HEK293 (cell line): ENCODE measurements around the gene NFS1.

Experiments
- GLI2 ChIP-seq: fragments of 450-650 bp; formaldehyde crosslinking; IDR thresholded peaks from 2 replicates; pipeline ENCODE4; 2017; ENCODE audit warnings: missing biosample characterization, missing genetic modification characterization, low read depth, borderline replicate concordance
- HIC1 ChIP-seq: fragments of 450-650 bp; formaldehyde crosslinking; IDR thresholded peaks from 2 replicates; pipeline ENCODE4 v1.5.1; 2016; ENCODE audit warnings: missing biosample characterization, missing genetic modification characterization
- IKZF3 ChIP-seq: fragments of 450-650 bp; IDR thresholded peaks from 2 replicates; pipeline ENCODE4 v1.5.0; 2018; ENCODE audit warnings: missing biosample characterization, mild to moderate bottlenecking, missing genetic modification characterization, moderate library complexity
- PATZ1 ChIP-seq: fragments of 450-650 bp; formaldehyde crosslinking; IDR thresholded peaks from 2 replicates; pipeline ENCODE4 v1.5.1; 2016; ENCODE audit warnings: missing biosample characterization, missing genetic modification characterization
- REST ChIP-seq: fragments of 450-650 bp; formaldehyde crosslinking; IDR thresholded peaks from 2 replicates; pipeline ENCODE4 v1.5.1; 2016; ENCODE audit warnings: missing biosample characterization, missing genetic modification characterization
- SALL2 ChIP-seq: fragments of 450-650 bp; formaldehyde crosslinking; IDR thresholded peaks from 2 replicates; pipeline ENCODE4 v1.5.0; 2017; ENCODE audit warnings: missing biosample characterization, mild to moderate bottlenecking, missing genetic modification characterization, borderline replicate concordance
- TCF7L2 ChIP-seq: IDR thresholded peaks from 2 replicates; pipeline ENCODE4 v1.6.1; 2011; ENCODE audit warnings: low read depth, mild to moderate bottlenecking, inconsistent platforms, low read length, moderate library complexity, borderline replicate concordance
- ZBTB44 ChIP-seq: fragments of 450-650 bp; IDR thresholded peaks from 2 replicates; pipeline ENCODE4 v1.5.1; 2018; ENCODE audit warnings: missing biosample characterization, mild to moderate bottlenecking, missing genetic modification characterization
- ZBTB48 ChIP-seq: fragments of 450-650 bp; formaldehyde crosslinking; IDR thresholded peaks from 2 replicates; pipeline ENCODE4 v1.5.1; 2016; ENCODE audit warnings: missing biosample characterization, missing genetic modification characterization
- ZFP3 ChIP-seq: fragments of 450-650 bp; formaldehyde crosslinking; IDR thresholded peaks from 2 replicates; pipeline ENCODE4 v1.5.1; 2016; ENCODE audit warnings: low read depth, missing biosample characterization, missing genetic modification characterization
- ZFP37 ChIP-seq: fragments of 450-650 bp; formaldehyde crosslinking; IDR thresholded peaks from 2 replicates; pipeline ENCODE4 v1.5.1; 2016; ENCODE audit warnings: missing biosample characterization, missing genetic modification characterization
- ZNF146 ChIP-seq: fragments of 450-650 bp; formaldehyde crosslinking; IDR thresholded peaks from 2 replicates; pipeline ENCODE4 v1.5.1; 2016; ENCODE audit warnings: missing biosample characterization, missing genetic modification characterization
- ZNF18 ChIP-seq: fragments of 450-650 bp; formaldehyde crosslinking; IDR thresholded peaks from 2 replicates; pipeline ENCODE4 v1.5.1; 2016; ENCODE audit warnings: missing biosample characterization, missing genetic modification characterization
- ZNF202 ChIP-seq: fragments of 450-650 bp; formaldehyde crosslinking; IDR thresholded peaks from 2 replicates; pipeline ENCODE4 v1.5.1; 2016; ENCODE audit warnings: missing biosample characterization, missing genetic modification characterization, borderline replicate concordance
- ZNF23 ChIP-seq: fragments of 450-650 bp; formaldehyde crosslinking; IDR thresholded peaks from 2 replicates; pipeline ENCODE4 v1.5.1; 2016; ENCODE audit warnings: missing biosample characterization, missing genetic modification characterization, borderline replicate concordance
- ZNF248 ChIP-seq: fragments of 450-650 bp; formaldehyde crosslinking; IDR thresholded peaks from 2 replicates; pipeline ENCODE4 v1.5.1; 2017; ENCODE audit warnings: missing biosample characterization, missing genetic modification characterization
- ZNF362 ChIP-seq: fragments of 450-650 bp; formaldehyde crosslinking; IDR thresholded peaks from 2 replicates; pipeline ENCODE4 v1.5.1; 2016; ENCODE audit warnings: missing biosample characterization, missing genetic modification characterization
- ZNF398 ChIP-seq: fragments of 450-650 bp; formaldehyde crosslinking; IDR thresholded peaks from 2 replicates; pipeline ENCODE4 v1.5.1; 2017; ENCODE audit warnings: missing biosample characterization, missing genetic modification characterization
- ZNF585B ChIP-seq: fragments of 450-650 bp; formaldehyde crosslinking; IDR thresholded peaks from 2 replicates; pipeline ENCODE4 v1.5.1; 2016; ENCODE audit warnings: missing biosample characterization, missing genetic modification characterization
- ZNF600 ChIP-seq: fragments of 450-650 bp; formaldehyde crosslinking; IDR thresholded peaks from 2 replicates; pipeline ENCODE4 v1.5.1; 2016; ENCODE audit warnings: missing biosample characterization, missing genetic modification characterization
- ZSCAN23 ChIP-seq: fragments of 450-650 bp; formaldehyde crosslinking; IDR thresholded peaks from 2 replicates; pipeline ENCODE4 v1.5.1; 2016; ENCODE audit warnings: missing biosample characterization, missing genetic modification characterization
- ZXDB ChIP-seq: fragments of 450-650 bp; formaldehyde crosslinking; IDR thresholded peaks from 2 replicates; pipeline ENCODE4 v1.5.1; 2016; ENCODE audit warnings: missing biosample characterization, missing genetic modification characterization

NFS1 gene

GRCh38 chr20:35742741-35743523 lies 43.8 kb upstream of the NFS1 start (continued):
- TF ChIP-seq GLI2 (tag by site-specific recombination) (no peak), ZNF23 (tag by site-specific recombination) (no peak), ZFP37 (0 out of 2 replicates have a peak, but pooled peaks have one; percentile 25), ZNF585B (no peak), ZXDB (tag by site-specific recombination) (no peak), ZBTB48 (tag by site-specific recombination) (no peak), ZNF600 (tag by site-specific recombination) (no peak), ZNF146 (tag by site-specific recombination) (0 out of 2 replicates have a peak, but pooled peaks have one; percentile 6), ZSCAN23 (tag by site-specific recombination) (no peak), ZNF248 (tag by site-specific recombination) (no peak), ZNF202 (tag by site-specific recombination) (no peak), PATZ1 (tag by site-specific recombination) (0 out of 2 replicates have a peak, but pooled peaks have one; percentile 16), SALL2 (tag by site-specific recombination) (no peak), ZNF398 (no peak), ZBTB44 (0 out of 2 replicates have a peak, but pooled peaks have one; percentile 2), IKZF3 (tag by site-specific recombination) (peak; percentile 40; the same call in 1 of the 2 replicates), REST (tag by site-specific recombination) (no peak), ZFP3 (tag by site-specific recombination) (no peak), ZNF18 (tag by site-specific recombination) (no peak), HIC1 (tag by site-specific recombination) (no peak), TCF7L2 (no peak), ZNF362 (tag by site-specific recombination) (peak; percentile 65; the same call in 1 of the 2 replicates)
